Right atrium auricular region (tissue), 2 donors: Measurements from ENCODE around the gene AURKA. TPM values are rescaled to one million over a fixed set of nuclear protein-coding genes. Genes with fewer than 3 reads are reported as not detected.

Experiments used
- DNase-seq: peaks from one replicate; pipeline ENCODE4 v3.0.0-alpha.2; 2019; ENCODE audit warnings: low spot score
- H3K27ac ChIP-seq, 2 donors: fragments of 200-600 bp; sonication (generic); 1 replicate in 1 of 2; 2 replicates in 1 of 2; pipeline ENCODE4 v1.5.1; 2016 to 2019
- H3K27me3 ChIP-seq, 2 donors: fragments of 200-600 bp; sonication (generic); one replicate each; pipeline versions ENCODE4 v1.5.1 to v1.6.0; 2017 to 2019
- H3K36me3 ChIP-seq: fragments of 200-600 bp; sonication (generic); one replicate; pipeline ENCODE4 v1.5.1; 2016
- H3K4me1 ChIP-seq, 2 donors: fragments of 200-600 bp; sonication (generic); one replicate each; pipeline versions ENCODE4 v1.5.1 to v1.6.0; 2017 to 2019
- H3K4me3 ChIP-seq, 2 donors: fragments of 200-600 bp; sonication (generic); 1 replicate in 1 of 2; 2 replicates in 1 of 2; pipeline ENCODE4 v1.5.1; 2017 to 2019; ENCODE audit warnings: mild to moderate bottlenecking in 1 of 2, moderate library complexity in 1 of 2
- H3K9me3 ChIP-seq, 2 donors: fragments of 200-600 bp; sonication (generic); one replicate each; pipeline ENCODE4 v1.5.1; 2019
- CTCF ChIP-seq, 2 donors: fragments of 200-600 bp; sonication (generic); IDR thresholded peaks; one replicate each; pipeline ENCODE4 v1.5.1; 2019; ENCODE audit warnings: antibody characterized with exemption in 2 of 2
- total RNA-seq, 2 donors: library from RNA; depleted of rRNA; stranded (reverse); fragments of >200 nt; gene quantifications; one replicate each; pipeline ENCODE4 v1.1.0, GENCODE V29; 2016

Gene AURKA
- total RNA-seq, 2 donors from 2014 or later: 2.0 to 7.6 TPM

DNA sequence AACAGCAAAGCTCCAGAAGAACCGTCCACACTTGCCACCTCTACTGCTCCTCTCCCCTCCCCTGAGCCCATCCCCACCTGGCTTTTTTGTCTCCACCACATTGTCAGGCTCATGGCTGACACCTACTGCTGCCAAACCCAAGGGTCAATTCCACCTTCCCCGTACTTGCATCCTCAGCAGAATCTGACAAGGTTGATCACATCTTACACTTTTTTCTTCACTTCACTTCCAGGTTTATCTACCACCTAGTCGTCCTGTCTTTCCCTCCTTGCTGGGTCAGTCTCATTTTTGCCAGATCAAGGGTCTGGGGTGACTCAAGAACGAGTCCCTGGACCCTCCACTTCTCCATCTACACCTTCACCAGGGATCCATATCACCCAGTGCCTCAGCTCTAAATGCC is 3.1 kb downstream of the AURKA start:
- Histone ChIP-seq H3K9me3 (no peaks in the 10 kb centered on the region), H3K36me3 (no peaks in the 10 kb centered on the region), H3K27me3 (no peaks in the 10 kb centered on the region), H3K4me1 (peaks cover 0 to 19% of the 10 kb centered on the region in 2 donors), H3K27ac (no peak overlapping the region), H3K4me3 (no peak overlapping the region)
- TF ChIP-seq CTCF (IDR thresholded peaks at IDR 0.05): no peak
- no peak for DNase-seq

DNA sequence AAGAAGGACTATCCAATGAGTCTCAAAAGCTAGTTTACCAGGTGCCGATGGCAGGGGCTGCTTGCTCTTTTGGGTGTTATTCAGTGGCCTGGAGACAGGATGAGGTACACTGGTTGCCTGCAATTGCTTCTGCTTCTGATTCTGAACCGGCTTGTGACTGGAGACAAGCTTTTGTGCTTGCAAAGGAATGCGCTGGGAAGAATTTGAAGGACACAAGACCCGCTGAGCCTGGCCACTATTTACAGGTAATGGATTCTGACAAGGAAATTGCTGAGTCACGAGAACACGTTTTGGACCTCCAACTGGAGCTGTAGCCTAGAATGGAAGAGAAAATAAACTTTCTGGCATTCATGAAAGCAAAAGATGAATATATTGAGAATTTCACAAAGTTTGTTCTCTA is 5.8 kb downstream of the AURKA start:
- Histone ChIP-seq H3K4me1 (peaks cover 0 to 6% of the 10 kb centered on the region in 2 donors), H3K36me3 (no peaks in the 10 kb centered on the region), H3K9me3 (no peaks in the 10 kb centered on the region), H3K4me3 (no peak overlapping the region), H3K27me3 (no peaks in the 10 kb centered on the region), H3K27ac (no peak overlapping the region)
- no peak for TF ChIP-seq CTCF (IDR thresholded peaks at IDR 0.05)
- no peak for DNase-seq

DNA sequence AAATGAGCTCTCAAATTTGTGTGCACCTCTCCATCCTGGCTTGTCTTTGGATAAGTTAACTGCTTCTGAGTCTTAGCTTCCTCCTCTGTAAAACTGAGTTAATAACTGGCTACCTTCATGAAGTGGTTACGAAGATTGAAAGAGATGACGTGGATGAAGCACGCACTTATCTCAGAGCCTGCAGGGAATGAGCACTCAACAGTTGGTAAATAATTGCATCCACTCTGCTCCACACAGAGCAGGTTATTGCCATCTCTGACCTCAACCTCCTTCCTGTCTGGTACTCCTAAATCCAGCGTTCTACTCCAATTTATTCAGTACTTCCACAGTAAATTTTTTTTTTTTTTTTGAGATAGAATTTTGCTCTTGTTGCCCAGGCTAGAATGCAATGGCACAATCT is 6.9 kb downstream of the AURKA start:
- no peak for TF ChIP-seq CTCF (IDR thresholded peaks at IDR 0.05)
- H3K4me3 ChIP-seq: no peak overlapping the region
- no peak for DNase-seq
- H3K4me1 ChIP-seq: no peaks in the 10 kb centered on the region
- no peaks in the 10 kb centered on the region for H3K9me3 ChIP-seq
- no peaks in the 10 kb centered on the region for H3K27me3 ChIP-seq
- no peaks in the 10 kb centered on the region for H3K36me3 ChIP-seq
- no peak overlapping the region for H3K27ac ChIP-seq

DNA sequence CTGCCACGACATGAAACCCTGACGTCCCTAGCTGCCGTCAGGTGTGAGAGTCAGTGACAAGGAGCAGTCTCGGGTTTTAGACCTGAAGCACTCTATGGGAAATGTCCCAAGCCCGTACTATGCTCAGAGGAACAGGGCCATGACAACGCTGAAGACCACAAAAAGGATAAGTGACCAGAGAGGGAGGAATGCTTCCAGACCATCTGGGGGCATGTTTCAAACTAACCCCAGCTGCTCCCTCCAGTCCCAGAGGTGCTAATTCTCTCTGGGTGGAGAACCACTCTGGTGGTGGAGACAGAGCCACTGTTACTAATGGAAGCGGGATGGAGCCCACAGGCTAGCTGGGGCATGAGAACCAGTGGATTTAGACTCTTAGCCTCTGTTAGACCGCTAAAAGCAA is 8.7 kb downstream of the AURKA start:
- no peaks in the 10 kb centered on the region for H3K27me3 ChIP-seq
- no peak overlapping the region for H3K4me3 ChIP-seq
- no peaks in the 10 kb centered on the region for H3K9me3 ChIP-seq
- no peak overlapping the region for H3K27ac ChIP-seq
- H3K36me3 ChIP-seq: no peaks in the 10 kb centered on the region
- H3K4me1 ChIP-seq: no peaks in the 10 kb centered on the region
- TF ChIP-seq CTCF (IDR thresholded peaks at IDR 0.05): no peak
- DNase-seq: no peak

GRCh38 chr20:56382696-56383095 is 9.3 kb downstream of the AURKA start:
- H3K9me3 ChIP-seq: no peaks in the 10 kb centered on the region
- H3K4me1 ChIP-seq: no peaks in the 10 kb centered on the region
- H3K27me3 ChIP-seq: no peaks in the 10 kb centered on the region
- no peak for DNase-seq
- no peak overlapping the region for H3K27ac ChIP-seq
- no peak overlapping the region for H3K4me3 ChIP-seq
- H3K36me3 ChIP-seq: no peaks in the 10 kb centered on the region
- no peak for TF ChIP-seq CTCF (IDR thresholded peaks at IDR 0.05)

- Histone ChIP-seq H3K27me3 (no peaks in the 10 kb centered on the region), H3K4me1 (no peaks in the 10 kb centered on the region), H3K27ac (no peak overlapping the region), H3K4me3 (no peak overlapping the region), H3K9me3 (no peaks in the 10 kb centered on the region), H3K36me3 (no peaks in the 10 kb centered on the region)
- TF ChIP-seq CTCF (IDR thresholded peaks at IDR 0.05): no peak
- DNase-seq: no peak
Observed at GRCh38 chr20:56381501-56381900, 10.5 kb downstream of the AURKA start.
